Epidermal melanocyte (primary cell): ENCODE data around the gene ZNF277.
"Not testable (repeated sequence)": the region's sequence is repeated elsewhere in the genome, so short reads cannot be mapped to it uniquely, and the experiment has no call there.

Source experiments
- DNase-seq: peaks from one replicate; pipeline ENCODE4 v3.0.0; 2011; ENCODE audit warnings: low spot score; ENCODE audit not compliant: insufficient read length

The ZNF277 gene

DNA sequence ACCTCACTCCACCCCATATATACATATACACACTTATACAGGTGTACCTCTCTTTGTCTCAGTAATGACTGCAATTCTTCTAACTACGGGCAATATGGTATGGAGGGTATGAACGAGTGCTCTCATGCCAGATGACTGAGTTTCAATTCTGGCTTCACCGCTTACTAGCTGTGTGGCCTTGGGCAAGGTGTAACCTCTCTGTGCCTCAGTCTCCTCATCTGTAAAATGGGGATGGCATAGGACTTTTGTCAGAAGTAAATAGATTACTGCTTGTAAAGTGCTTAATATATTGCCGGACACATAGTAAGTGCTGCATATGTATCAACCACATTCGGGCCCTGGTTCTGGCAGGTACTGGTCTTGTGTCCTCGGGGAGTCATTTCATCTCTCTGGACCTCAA, 183.7 kb downstream of the ZNF277 start:
- no peak for DNase-seq

DNA sequence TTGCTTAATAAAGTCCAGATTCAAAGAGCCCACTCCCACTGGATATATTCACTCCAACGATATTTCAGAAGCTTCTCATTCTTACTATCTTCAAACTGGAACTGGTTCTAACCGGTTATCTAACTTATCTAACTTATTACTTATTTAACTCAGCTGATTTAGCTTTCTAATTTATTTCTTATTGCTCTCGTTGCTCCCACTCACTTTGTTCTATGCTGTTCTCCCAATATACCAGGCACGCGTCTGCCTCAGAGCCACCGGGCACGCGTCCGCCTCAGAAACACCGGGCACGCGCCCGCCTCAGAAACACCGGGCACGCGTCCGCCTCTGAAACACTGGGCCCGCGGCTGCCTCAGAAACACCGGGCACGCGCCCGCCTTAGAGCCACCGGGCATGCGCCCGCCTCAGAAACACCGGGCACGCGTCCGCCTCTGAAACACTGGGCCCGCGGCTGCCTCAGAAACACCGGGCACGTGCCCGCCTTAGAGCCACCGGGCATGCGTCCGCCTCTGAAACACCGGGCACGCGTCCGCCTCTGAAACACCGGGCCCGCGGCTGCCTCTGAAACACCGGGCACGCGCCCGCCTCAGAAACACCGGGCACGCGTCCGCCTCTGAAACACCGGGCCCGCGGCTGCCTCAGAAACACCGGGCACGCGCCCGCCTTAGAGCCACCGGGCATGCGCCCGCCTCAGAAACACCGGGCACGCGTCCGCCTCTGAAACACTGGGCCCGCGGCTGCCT, 184.8 kb downstream of the ZNF277 start:
- not testable (repeated sequence) for DNase-seq

DNA sequence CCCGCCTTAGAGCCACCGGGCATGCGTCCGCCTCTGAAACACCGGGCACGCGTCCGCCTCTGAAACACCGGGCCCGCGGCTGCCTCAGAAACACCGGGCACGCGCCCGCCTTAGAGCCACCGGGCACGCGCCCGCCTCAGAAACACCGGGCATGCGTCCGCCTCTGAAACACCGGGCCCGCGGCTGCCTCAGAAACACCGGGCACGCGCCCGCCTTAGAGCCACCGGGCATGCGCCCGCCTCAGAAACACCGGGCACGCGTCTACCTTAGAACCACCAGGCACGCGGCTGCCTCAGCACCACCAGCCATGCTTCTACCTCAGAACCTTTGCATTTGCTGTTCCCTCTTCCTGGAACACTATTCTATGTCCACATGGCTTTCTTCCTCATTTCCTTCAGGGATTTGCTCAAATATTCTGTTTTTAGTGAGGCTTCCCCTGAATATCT, 185.4 kb downstream of the ZNF277 start:
- not testable (repeated sequence) for DNase-seq
